Breast epithelium (tissue), 3 donors: Measurements from ENCODE around the gene KLK15.

Source experiments
- CTCF ChIP-seq, 3 donors: fragments of 450-650 bp; IDR thresholded peaks; one replicate each; pipeline ENCODE4 v1.5.1; 2016 to 2017; ENCODE audit warnings: antibody characterized with exemption in 3 of 3, mild to moderate bottlenecking in 3 of 3, moderate library complexity in 3 of 3
- POLR2A ChIP-seq: fragments of 450-650 bp; IDR thresholded peaks from one replicate; pipeline ENCODE4 v1.6.1; 2016; ENCODE audit warnings: antibody characterized with exemption, mild to moderate bottlenecking, moderate library complexity
- POLR2AphosphoS5 ChIP-seq, 3 donors: sonication (generic); formaldehyde crosslinking; IDR thresholded peaks; one replicate each; pipeline ENCODE4 v1.6.1; 2017; ENCODE audit warnings: antibody characterized with exemption in 3 of 3

GRCh38 chr19:50876456-50876855, 43.1 kb upstream of the KLK15 start:
- no peak for TF ChIP-seq POLR2AphosphoS5 (IDR thresholded peaks at IDR 0.05)
- TF ChIP-seq CTCF (IDR thresholded peaks at IDR 0.05), result no peak
- no peak for TF ChIP-seq POLR2A
